ENCODE measurements around the gene ZNF622. TPM values are rescaled to one million over a fixed set of nuclear protein-coding genes. Genes with fewer than 3 reads are reported as not detected.

The ZNF622 gene
- total and polyA plus RNA-seq, 2 of the 13 experiments (the other 11 are each of a cell fraction or from before 2014, with no cell fraction given) = 12.1 to 44.7 TPM

- no peak overlapping the region for H3K27ac ChIP-seq (ENCODE audit: extremely low read length, insufficient read depth, low read length)
- CTCF ChIA-PET (ENCODE audit: low intra/inter-chr PET ratio, low total read pairs) = no interaction called here
- in situ Hi-C loops (cut with HindIII; ENCODE audit: extremely low pct_ligation_motif_present, low pct_unique_long_range_greater_than_20kb) = no loop called here
These were observed 44.5 kb upstream of the ZNF622 start for GRCh38 chr5:16510098-16510497.

GRCh38 chr5:16508730-16509531 lies 43.3 kb upstream of the ZNF622 start:
- ATAC-seq (peak; percentile 36; the same call in 1 of the 3 replicates), DNase-seq (ENCODE audit: low spot score) (no peak)
- CTCF ChIA-PET (ENCODE audit: low intra/inter-chr PET ratio, low total read pairs) = no interaction called here

More at GRCh38 chr5:16510098-16510497, 44.5 kb upstream of the ZNF622 start:
- Histone ChIP-seq H3K9ac (ENCODE audit: insufficient read depth, low read depth, low read length) (no peak overlapping the region), H4K20me1 (ENCODE audit: insufficient read depth, low read length) (no peaks in the 10 kb centered on the region), H3K27me3 (ENCODE audit: control insufficient read depth in 1 of 2, insufficient read depth in 2 of 2, low read length in 2 of 2) (peaks cover 0 to 8% of the 10 kb centered on the region in 2 experiments; a peak in 2 of 5 replicates), H3K4me2 (ENCODE audit: low read depth, low read length) (no peak overlapping the region), H3K9me3 (ENCODE audit: low read length) (no peaks in the 10 kb centered on the region), H2AFZ (ENCODE audit: low read length) (no peak overlapping the region), H3K4me3 (replicated peaks in 1 of 3; ENCODE audit: insufficient read depth in 1 of 3, low read depth in 2 of 3, low read length in 3 of 3) (no peak overlapping the region), H3K79me2 (ENCODE audit: insufficient read depth, low read length) (no peaks in the 10 kb centered on the region), H3K4me1 (ENCODE audit: insufficient read depth, low read length) (0 out of 2 replicates have a peak, but pooled peaks cover 7% of the 10 kb centered on the region), H3K36me3 (replicated peaks in 1 of 2; ENCODE audit: control insufficient read depth in 1 of 2, insufficient read depth in 2 of 2, low read length in 2 of 2) (no peaks in the 10 kb centered on the region)
- FAIRE-seq (no peak), ATAC-seq (no peak), DNase-seq (ENCODE audit: low spot score) (no peak)
- POLR2A ChIA-PET = no interaction called here
- no TSS peak for BruUV-seq (replicated peaks)
- 17% methylated on average over 3 of the region's 3 CpGs for WGBS (ENCODE audit: low lambda C conversion rate)
- intact Hi-C loops (cut with micrococcal nuclease; ENCODE audit: unreplicated experiment) = loop anchor here (5.0 kb wide), 1 partner anchor 1863 kb away; no protein-coding TSS in a partner anchor
- TF ChIP-seq YY1 (IDR thresholded peaks at IDR 0.05; ENCODE audit: insufficient read depth, insufficient replicate concordance, low read depth, low read length) = no peak
- TF ChIP-seq ZNF746 (CRISPR knock-in tag; IDR thresholded peaks at IDR 0.05) = no peak
- TF ChIP-seq JARID2 (CRISPR knock-in tag; IDR thresholded peaks at IDR 0.05; ENCODE audit: insufficient replicate concordance) = no peak
- no peak for TF ChIP-seq HMG20A (CRISPR knock-in tag; IDR thresholded peaks at IDR 0.05; ENCODE audit: borderline replicate concordance)

More at GRCh38 chr5:16508730-16509531, 43.3 kb upstream of the ZNF622 start:
- H2AFZ ChIP-seq (ENCODE audit: low read length) = no peak overlapping the region
- no peak overlapping the region; the same call in 1 of the 2 replicates for H3K4me2 ChIP-seq (ENCODE audit: low read depth, low read length)
- intact Hi-C loops (cut with micrococcal nuclease; ENCODE audit: unreplicated experiment) (no loop called here), in situ Hi-C loops (cut with HindIII; ENCODE audit: extremely low pct_ligation_motif_present, low pct_unique_long_range_greater_than_20kb) (no loop called here)
- BruUV-seq (replicated peaks) = no TSS peak
- H3K27me3 ChIP-seq (ENCODE audit: control insufficient read depth in 1 of 2, insufficient read depth in 2 of 2, low read length in 2 of 2) = peaks cover 0 to 8% of the 10 kb centered on the region in 2 experiments; a peak in 3 of 5 replicates
- no peaks in the 10 kb centered on the region for H3K36me3 ChIP-seq (replicated peaks in 1 of 2; ENCODE audit: control insufficient read depth in 1 of 2, insufficient read depth in 2 of 2, low read length in 2 of 2)
- H3K4me3 ChIP-seq (replicated peaks in 1 of 3; ENCODE audit: insufficient read depth in 1 of 3, low read depth in 2 of 3, low read length in 3 of 3) = no peak overlapping the region
- 15% methylated on average over 15 of the region's 15 CpGs for WGBS (ENCODE audit: low lambda C conversion rate)
- no peaks in the 10 kb centered on the region for H4K20me1 ChIP-seq (ENCODE audit: insufficient read depth, low read length)
- no peak overlapping the region for H3K27ac ChIP-seq (ENCODE audit: extremely low read length, insufficient read depth, low read length)
- no peaks in the 10 kb centered on the region for H3K9me3 ChIP-seq (ENCODE audit: low read length)
- no peak overlapping the region for H3K9ac ChIP-seq (ENCODE audit: insufficient read depth, low read depth, low read length)
- H3K4me1 ChIP-seq (ENCODE audit: insufficient read depth, low read length) = 0 out of 2 replicates have a peak, but pooled peaks cover 7% of the 10 kb centered on the region
- TF ChIP-seq ZBTB40 (IDR thresholded peaks at IDR 0.05) (no peak), ZBTB40 (CRISPR knock-in tag; IDR thresholded peaks at IDR 0.05) (no peak), ZNF207 (IDR thresholded peaks at IDR 0.05; ENCODE audit: borderline replicate concordance) (no peak)
- no peaks in the 10 kb centered on the region for H3K79me2 ChIP-seq (ENCODE audit: insufficient read depth, low read length)
- no peak for FAIRE-seq
- POLR2A ChIA-PET = no interaction called here

Data from HepG2 (cell line).